Kidney (tissue), 14 donors: ENCODE data around the gene FMNL2. TPM values are rescaled to one million over a fixed set of nuclear protein-coding genes. Genes with fewer than 3 reads are reported as not detected.

ENCODE experiments used
- DNase-seq, 5 donors: peaks; one replicate each; pipeline ENCODE4 v3.0.0-alpha.2; 2013 to 2020
- FAIRE-seq: peaks from 2 replicates; lab custom pipeline; 2012; peaks lifted over from hg19 to GRCh38; lab: Jason Lieb, UNC
- H3K27ac ChIP-seq, 2 donors: one replicate each; pipeline ENCODE4 v1.7.0; 2013; ENCODE audit warnings: low read depth in 2 of 2, low read length in 2 of 2, inconsistent platforms in 1 of 2
- H3K27me3 ChIP-seq: one replicate; pipeline ENCODE4 v1.7.1; 2013; ENCODE audit warnings: low read length, inconsistent platforms; ENCODE audit not compliant: control insufficient read depth, insufficient read depth
- H3K36me3 ChIP-seq, 3 donors: one replicate each; pipeline versions ENCODE4 v1.7.0 to v1.7.1; 2013; ENCODE audit warnings: low read length in 3 of 3, control low read depth in 1 of 3, inconsistent platforms in 1 of 3; ENCODE audit not compliant: insufficient read depth in 3 of 3, control insufficient read depth in 2 of 3
- H3K4me1 ChIP-seq, 3 donors: one replicate each; pipeline versions ENCODE4 v1.7.0 to v1.7.1; 2013; ENCODE audit warnings: low read length in 3 of 3, inconsistent platforms in 1 of 3, low read depth in 1 of 3; ENCODE audit not compliant: control insufficient read depth in 2 of 3, insufficient read depth in 2 of 3
- H3K4me3 ChIP-seq, 3 donors: one replicate each; pipeline versions ENCODE4 v1.7.0 to v1.8.1; 2013; ENCODE audit warnings: low read length in 3 of 3, control low read depth in 1 of 3, inconsistent platforms in 1 of 3
- H3K9ac ChIP-seq, 3 donors: one replicate each; pipeline versions ENCODE4 v1.7.0 to v1.7.1; 2013; ENCODE audit warnings: low read length in 3 of 3, control low read depth in 1 of 3, inconsistent platforms in 1 of 3
- H3K9me3 ChIP-seq, 3 donors: one replicate each; pipeline versions ENCODE4 v1.7.0 to v1.7.1; 2013; ENCODE audit warnings: low read length in 3 of 3, control low read depth in 1 of 3, inconsistent platforms in 1 of 3; ENCODE audit not compliant: control insufficient read depth in 2 of 3, insufficient read depth in 1 of 3
- intact Hi-C: fragments of 100-400 bp; cut with DNase I; formaldehyde crosslinking; loops from one replicate; pipeline ENCODE4 v1.11.1; 2022
- polyA plus RNA-seq: library from polyadenylated mRNA; stranded (reverse); fragments of 350-450 nt; fragmentation: Illumina TruSeq; extraction: RNeasy Lipid Tissue Mini Kit (QIAGEN cat#74804); gene quantifications from one replicate; pipeline ENCODE4 v1.2.3, GENCODE V29; 2014; ENCODE audit warnings: low read depth, low replicate concordance; ENCODE audit not compliant: insufficient read depth
- total RNA-seq: library from RNA; stranded (reverse); fragmentation: NEBNext Ultra II Directional; extraction: Animal tissue kit (Norgen Biotek cat#: 25700); gene quantifications from one replicate; pipeline ENCODE4 v1.2.1, GENCODE V29; 2021
- TF ChIP-seq, protein P1 (sequence below): IDR thresholded peaks from 3 replicates; pipeline ENCODE4 v1.5.1; 2012; ENCODE audit warnings: mild to moderate bottlenecking, moderate library complexity, borderline replicate concordance; ENCODE audit not compliant: insufficient read depth; ENCODE audit errors: extremely low read depth
- donor health status: control.
- donor health status: control.
- donor health status: control.
- donor health status: control.
- donor health status: control.
- donor health status: DM: yes; HTN: yes; CAD: no.
- donor health status: Normal renal cell carcinoma (clear cell type).

Gene FMNL2
- total and polyA plus RNA-seq, 2 donors from 2014 or later = 10.7 to 39.1 TPM

DNA sequence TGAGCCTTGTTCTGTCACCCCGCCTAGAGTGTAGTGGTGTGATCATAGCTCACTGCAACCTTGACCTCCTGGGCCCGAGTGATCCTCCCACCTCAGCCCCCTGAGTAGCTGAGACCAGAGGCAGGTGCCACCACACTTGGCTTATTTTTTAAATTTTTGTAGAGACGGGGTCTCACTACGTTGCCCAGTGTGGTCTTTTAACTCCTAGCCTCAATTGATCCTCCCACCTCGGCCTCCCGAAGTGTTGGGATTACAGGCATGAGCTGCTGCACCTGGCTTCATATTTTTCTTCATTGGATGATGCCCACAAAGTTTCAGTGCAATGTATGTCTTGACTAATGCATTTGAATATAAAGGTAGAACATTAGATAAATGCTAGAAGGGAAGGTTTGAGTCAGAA is 120.8 kb downstream of the FMNL2 start:
- no peak overlapping the region for H3K9ac ChIP-seq
- no peak overlapping the region for H3K4me3 ChIP-seq
- peaks cover 2 to 5% (median 3%) of the 10 kb centered on the region in 3 donors for H3K4me1 ChIP-seq
- TF ChIP-seq, protein P1, sequence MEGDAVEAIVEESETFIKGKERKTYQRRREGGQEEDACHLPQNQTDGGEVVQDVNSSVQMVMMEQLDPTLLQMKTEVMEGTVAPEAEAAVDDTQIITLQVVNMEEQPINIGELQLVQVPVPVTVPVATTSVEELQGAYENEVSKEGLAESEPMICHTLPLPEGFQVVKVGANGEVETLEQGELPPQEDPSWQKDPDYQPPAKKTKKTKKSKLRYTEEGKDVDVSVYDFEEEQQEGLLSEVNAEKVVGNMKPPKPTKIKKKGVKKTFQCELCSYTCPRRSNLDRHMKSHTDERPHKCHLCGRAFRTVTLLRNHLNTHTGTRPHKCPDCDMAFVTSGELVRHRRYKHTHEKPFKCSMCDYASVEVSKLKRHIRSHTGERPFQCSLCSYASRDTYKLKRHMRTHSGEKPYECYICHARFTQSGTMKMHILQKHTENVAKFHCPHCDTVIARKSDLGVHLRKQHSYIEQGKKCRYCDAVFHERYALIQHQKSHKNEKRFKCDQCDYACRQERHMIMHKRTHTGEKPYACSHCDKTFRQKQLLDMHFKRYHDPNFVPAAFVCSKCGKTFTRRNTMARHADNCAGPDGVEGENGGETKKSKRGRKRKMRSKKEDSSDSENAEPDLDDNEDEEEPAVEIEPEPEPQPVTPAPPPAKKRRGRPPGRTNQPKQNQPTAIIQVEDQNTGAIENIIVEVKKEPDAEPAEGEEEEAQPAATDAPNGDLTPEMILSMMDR = no peak
- H3K9me3 ChIP-seq = no peaks in the 10 kb centered on the region
- no peaks in the 10 kb centered on the region for H3K36me3 ChIP-seq
- intact Hi-C loops = no loop called here
- FAIRE-seq = no peak
- H3K27ac ChIP-seq = no peak overlapping the region
- no peaks in the 10 kb centered on the region for H3K27me3 ChIP-seq
- no peak for DNase-seq

DNA sequence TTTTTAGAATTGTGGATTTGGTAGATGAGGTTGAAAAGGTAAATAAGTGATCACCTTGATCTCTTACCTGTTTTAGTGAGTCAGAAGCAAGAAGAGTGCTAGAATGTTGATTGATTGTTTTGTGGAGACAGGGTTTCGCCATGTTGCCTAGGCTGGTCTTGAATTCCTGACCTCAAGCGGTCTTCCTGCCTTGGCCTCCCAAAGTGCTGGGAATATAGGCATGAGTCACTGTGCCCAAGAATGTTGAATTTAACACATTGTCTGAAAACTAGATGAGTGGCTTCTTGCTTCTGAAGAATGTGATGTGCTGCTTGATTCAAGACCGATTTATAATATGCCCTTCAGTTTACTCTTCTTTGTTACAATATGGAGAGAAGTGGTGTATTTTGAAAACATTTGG is 121.3 kb downstream of the FMNL2 start:
- intact Hi-C loops = no loop called here
- no peaks in the 10 kb centered on the region for H3K27me3 ChIP-seq
- H3K4me1 ChIP-seq = peaks cover 2 to 5% (median 2%) of the 10 kb centered on the region in 3 donors
- H3K9me3 ChIP-seq = no peaks in the 10 kb centered on the region
- H3K9ac ChIP-seq = no peak overlapping the region
- H3K36me3 ChIP-seq = no peaks in the 10 kb centered on the region
- TF ChIP-seq, protein P1 = no peak
- no peak overlapping the region for H3K4me3 ChIP-seq
- no peak for FAIRE-seq
- no peak for DNase-seq
- H3K27ac ChIP-seq = no peak overlapping the region

DNA sequence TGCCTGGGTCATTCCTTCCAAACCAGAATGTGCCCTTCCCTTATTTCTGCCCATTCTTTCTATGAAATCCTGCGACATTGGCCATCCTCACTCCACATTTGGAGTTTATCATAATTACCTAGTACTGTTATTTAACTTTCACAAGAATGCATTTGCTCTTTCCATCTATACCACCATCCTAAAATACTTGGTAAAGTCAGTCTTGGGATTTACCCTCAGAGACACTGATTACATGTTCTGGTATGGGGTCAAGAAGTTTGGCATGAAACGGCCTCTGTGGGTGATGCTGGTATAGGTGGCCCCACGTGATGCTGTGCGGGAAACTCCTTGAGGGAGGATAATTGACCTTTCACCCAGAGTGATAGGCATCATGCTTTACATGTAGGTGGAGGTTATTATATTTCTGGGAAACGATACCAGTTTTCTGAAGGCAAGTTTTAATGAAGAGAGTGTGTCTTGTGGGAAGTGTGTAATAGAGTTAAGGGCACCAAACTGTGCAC is 123.5 kb downstream of the FMNL2 start:
- no peak overlapping the region for H3K27ac ChIP-seq
- no peaks in the 10 kb centered on the region for H3K36me3 ChIP-seq
- no peaks in the 10 kb centered on the region for H3K9me3 ChIP-seq
- TF ChIP-seq, protein P1 = no peak
- intact Hi-C loops = no loop called here
- no peaks in the 10 kb centered on the region for H3K27me3 ChIP-seq
- no peak overlapping the region for H3K9ac ChIP-seq
- no peak for DNase-seq
- FAIRE-seq = no peak
- H3K4me3 ChIP-seq = no peak overlapping the region
- H3K4me1 ChIP-seq = no peaks in the 10 kb centered on the region

DNA sequence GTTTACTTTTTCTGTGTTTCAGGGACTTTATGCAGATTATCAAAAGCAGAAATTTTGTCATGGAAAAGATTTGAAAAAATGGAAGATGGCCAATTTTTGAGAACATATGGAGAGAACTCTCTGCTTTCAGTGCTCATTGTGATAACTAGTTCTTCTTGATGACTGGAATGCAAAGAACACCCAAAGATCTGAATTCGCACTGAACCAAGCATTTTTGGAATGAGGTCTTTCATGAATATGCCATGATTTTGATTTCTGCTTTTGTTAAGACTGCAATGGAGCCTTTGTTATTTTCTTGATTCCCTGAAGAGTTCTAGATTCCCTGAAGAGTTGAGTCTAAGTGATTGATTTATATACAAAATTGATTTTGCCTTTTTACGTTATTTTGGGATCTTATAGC is 124.1 kb downstream of the FMNL2 start:
- no peak overlapping the region for H3K9ac ChIP-seq
- H3K4me1 ChIP-seq = peaks cover 0 to under 1% (median 0%) of the 10 kb centered on the region in 3 donors
- FAIRE-seq (no peak), DNase-seq (no peak)
- no peaks in the 10 kb centered on the region for H3K27me3 ChIP-seq
- H3K9me3 ChIP-seq = no peaks in the 10 kb centered on the region
- H3K4me3 ChIP-seq = no peak overlapping the region
- H3K27ac ChIP-seq = no peak overlapping the region
- TF ChIP-seq, protein P1 = no peak
- no peaks in the 10 kb centered on the region for H3K36me3 ChIP-seq
- intact Hi-C loops = no loop called here
